Activated CD8-positive, alpha-beta memory T cell treated with anti-CD3 and anti-CD28 coated beads for 36 hours (primary cell): ENCODE measurements around the gene GABRR3. TPM values are rescaled to one million over a fixed set of nuclear protein-coding genes. Genes with fewer than 3 reads are reported as not detected.

Source experiments
- CTCF ChIA-PET: fragments of 350-600 bp; sonication (Branson Sonifier 250); formaldehyde crosslinking; loops from one replicate; lab custom pipeline; 2021; ENCODE audit warnings: antibody characterized with exemption; lab: Charles Lee
- POLR2A ChIA-PET: fragments of 350-600 bp; sonication (Branson Sonifier 250); formaldehyde crosslinking; loops from one replicate; lab custom pipeline; 2021; ENCODE audit warnings: antibody characterized with exemption; lab: Charles Lee
- total RNA-seq, 2 experiments: library from RNA; stranded (reverse); gene quantifications; one replicate each; pipeline ENCODE4 v1.2.3, GENCODE V29; 2021

Gene GABRR3
- total RNA-seq, result not detected

- ChIA-PET POLR2A (no interaction called here), CTCF (no interaction called here)
Observed at GRCh38 chr3:98035208-98035607, at the start of gene GABRR3. TSS of gene GABRR3 (minus strand) at chr3:98035315. CDS start at chr3:98034987, 328 bp downstream.

DNA sequence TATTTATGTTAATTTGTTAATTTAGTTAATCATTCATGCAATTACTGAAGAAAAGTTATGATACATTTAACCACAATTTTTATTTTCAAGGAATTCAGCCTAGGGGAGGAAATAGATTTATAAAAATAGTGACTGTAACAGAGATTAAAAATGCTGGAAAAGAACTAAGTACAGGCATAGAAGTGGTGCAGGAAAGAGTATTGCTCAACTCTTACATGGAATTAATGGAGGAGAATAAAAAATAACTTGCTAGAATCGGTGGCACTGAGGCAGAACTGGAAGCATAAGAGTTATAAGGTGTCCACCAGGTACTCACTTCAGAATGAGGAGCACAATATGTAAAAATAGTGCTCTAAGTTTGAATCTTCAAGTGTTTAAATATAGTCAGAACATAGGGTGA lies 38.4 kb upstream of the GABRR3 start:
- ChIA-PET POLR2A (no interaction called here), CTCF (no interaction called here)

GRCh38 chr3:98070840-98071239 lies 35.7 kb upstream of the GABRR3 start:
- ChIA-PET POLR2A (no interaction called here), CTCF (no interaction called here)

- ChIA-PET POLR2A (no interaction called here), CTCF (no interaction called here)
Observed at GRCh38 chr3:98068824-98069223, 33.7 kb upstream of the GABRR3 start.

- CTCF ChIA-PET, result no interaction called here
- POLR2A ChIA-PET, result no interaction called here
Observed at GRCh38 chr3:98058244-98058960, 23.3 kb upstream of the GABRR3 start.

GRCh38 chr3:98057631-98058030 lies 22.5 kb upstream of the GABRR3 start:
- ChIA-PET POLR2A (no interaction called here), CTCF (no interaction called here)

DNA sequence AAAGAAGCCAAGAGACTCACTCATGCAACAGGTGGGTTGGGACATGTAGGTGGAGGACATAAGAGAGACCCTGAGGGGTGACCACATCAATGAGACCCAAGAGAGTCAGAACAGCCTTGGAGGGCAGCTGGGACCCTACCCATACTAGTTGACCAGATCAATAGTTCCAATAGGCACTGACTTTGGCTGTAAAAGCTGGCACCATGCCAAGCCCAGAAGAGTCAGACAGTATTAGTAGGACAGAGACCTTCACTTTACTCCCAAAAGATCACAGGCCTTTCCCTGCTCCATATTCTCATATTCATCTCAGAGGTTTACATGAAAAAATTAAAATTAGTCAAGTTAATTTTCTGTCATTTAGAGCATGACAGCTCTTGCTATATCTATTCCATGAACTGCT lies 20.9 kb upstream of the GABRR3 start:
- ChIA-PET CTCF (no interaction called here), POLR2A (no interaction called here)

GRCh38 chr3:98049271-98049670 lies 14.2 kb upstream of the GABRR3 start:
- CTCF ChIA-PET, result no interaction called here
- POLR2A ChIA-PET, result no interaction called here

GRCh38 chr3:98048586-98048985 lies 13.5 kb upstream of the GABRR3 start:
- ChIA-PET POLR2A (no interaction called here), CTCF (interaction anchor here (1.5 kb wide), 1 partner anchor 9 kb away, joined by 5 read pairs; no protein-coding TSS in a partner anchor)

DNA sequence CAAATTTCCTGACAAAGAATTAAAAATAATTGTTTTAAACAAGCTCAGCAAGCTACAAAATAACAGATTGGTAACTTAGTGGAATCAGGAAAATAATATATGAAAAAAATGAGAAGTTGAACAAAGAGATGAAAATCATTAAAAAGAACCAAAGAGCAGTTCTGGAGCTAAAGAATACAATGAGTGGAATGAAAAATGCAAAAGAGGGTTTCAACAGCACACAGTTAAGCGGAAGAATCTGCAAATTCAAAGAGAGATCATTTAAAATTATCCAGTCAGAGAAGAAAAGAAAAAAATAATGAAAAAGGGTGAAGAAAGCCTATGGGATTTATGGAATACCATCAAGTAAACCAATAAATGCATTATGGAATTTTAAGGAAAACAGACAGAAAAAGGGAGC lies 6.2 kb upstream of the GABRR3 start:
- ChIA-PET CTCF (no interaction called here), POLR2A (interaction anchor here (0.7 kb wide), 1 partner anchor 298 kb away, joined by 3 read pairs; no protein-coding TSS in a partner anchor)

DNA sequence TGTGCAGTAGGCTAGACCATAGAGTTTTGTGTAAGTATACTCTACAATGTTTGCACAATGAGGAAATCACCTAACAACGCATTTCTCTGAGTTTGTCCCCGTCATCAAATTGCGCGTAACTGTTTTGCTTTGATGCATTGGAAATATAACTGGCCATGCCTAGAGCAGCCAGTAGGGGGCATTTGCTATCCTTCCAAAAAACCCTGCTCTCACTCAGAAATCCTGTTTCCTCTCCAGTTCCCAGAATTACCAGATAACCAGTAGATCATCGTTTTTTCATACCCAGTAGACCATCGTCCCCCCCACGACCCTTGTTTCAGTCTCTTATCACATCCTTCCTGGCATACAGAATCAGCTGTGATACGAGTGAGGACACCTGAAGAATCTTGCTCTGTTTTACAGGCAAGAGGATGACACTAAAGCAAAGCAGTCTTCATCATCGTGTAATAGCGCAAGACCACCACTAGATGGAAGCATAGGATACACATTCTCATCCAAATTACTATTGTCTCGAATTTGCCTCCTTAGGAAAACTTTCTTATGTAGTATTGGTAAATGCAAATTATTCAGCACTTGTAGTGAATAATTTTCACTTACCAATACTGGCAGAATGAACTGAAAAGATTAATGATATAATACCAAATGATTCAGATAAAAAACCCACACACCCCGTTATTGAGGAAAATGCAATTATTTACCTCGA lies 4.4 kb upstream of the GABRR3 start:
- POLR2A ChIA-PET, result no interaction called here
- CTCF ChIA-PET, result interaction anchor here (0.8 to 3.0 kb wide), 7 partner anchors 9 to 774 kb away, joined by 3 to 17 read pairs (median 4); no protein-coding TSS in a partner anchor

DNA sequence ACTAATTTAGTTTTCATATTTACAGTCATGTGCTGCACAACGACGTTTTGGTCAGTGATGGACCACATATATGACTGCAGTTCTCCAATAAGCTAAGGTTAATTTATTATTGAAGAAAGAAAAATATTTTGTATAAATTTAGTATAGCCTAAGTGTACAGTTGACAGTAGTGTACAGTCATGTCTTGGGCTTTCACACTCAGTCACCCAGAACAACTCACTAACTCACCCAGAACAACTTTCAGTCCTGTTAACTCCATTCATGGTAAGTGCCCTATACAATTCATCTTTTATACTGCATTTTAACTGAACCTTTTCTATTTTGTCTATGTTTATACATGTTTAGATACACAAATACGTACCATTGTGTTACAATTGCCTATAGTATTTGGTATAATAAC lies 3.8 kb upstream of the GABRR3 start:
- POLR2A ChIA-PET, result no interaction called here

DNA sequence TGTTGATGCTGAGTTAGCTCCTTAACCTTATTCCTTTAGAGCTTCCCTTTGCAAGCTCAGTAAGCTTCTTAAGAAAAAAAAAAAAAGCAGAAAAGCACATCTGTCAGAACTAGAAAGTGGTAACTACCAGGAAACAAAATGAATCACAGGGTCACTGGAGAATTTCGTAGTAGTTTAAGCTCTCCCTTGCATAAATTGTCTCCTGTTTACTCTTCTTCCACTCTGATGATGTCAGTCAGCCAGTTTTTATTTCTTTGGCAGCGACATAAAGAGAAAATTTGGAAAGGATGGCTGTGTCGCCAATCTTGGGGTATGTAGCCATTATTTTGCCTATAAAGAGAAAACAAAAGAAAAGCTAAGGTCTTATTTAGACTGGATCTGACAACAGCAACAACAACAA lies 3.2 kb upstream of the GABRR3 start:
- CTCF ChIA-PET, result interaction anchor here (0.8 to 3.0 kb wide), 5 partner anchors 57 to 775 kb away, joined by 3 to 17 read pairs (median 4); no protein-coding TSS in a partner anchor

More for the DNA sequence above, 3.8 kb upstream of the GABRR3 start:
- CTCF ChIA-PET, result interaction anchor here (0.8 to 3.0 kb wide), 7 partner anchors 9 to 775 kb away, joined by 3 to 17 read pairs (median 4); no protein-coding TSS in a partner anchor

GRCh38 chr3:98034486-98034885 lies 629 bp downstream of the GABRR3 start:
- ChIA-PET CTCF (no interaction called here), POLR2A (no interaction called here)

More for the DNA sequence above, 3.2 kb upstream of the GABRR3 start:
- POLR2A ChIA-PET, result interaction anchor here (0.7 kb wide), 1 partner anchor 11 kb away, joined by 5 read pairs; no protein-coding TSS in a partner anchor

- POLR2A ChIA-PET, result no interaction called here
- CTCF ChIA-PET, result no interaction called here
Observed at GRCh38 chr3:98034036-98034435, 1.1 kb downstream of the GABRR3 start.

- POLR2A ChIA-PET, result no interaction called here
- CTCF ChIA-PET, result interaction anchor here (0.8 kb wide), 1 partner anchor 499 kb away, joined by 3 read pairs; no protein-coding TSS in a partner anchor
Observed at GRCh38 chr3:98032904-98033303, 2.2 kb downstream of the GABRR3 start.

DNA sequence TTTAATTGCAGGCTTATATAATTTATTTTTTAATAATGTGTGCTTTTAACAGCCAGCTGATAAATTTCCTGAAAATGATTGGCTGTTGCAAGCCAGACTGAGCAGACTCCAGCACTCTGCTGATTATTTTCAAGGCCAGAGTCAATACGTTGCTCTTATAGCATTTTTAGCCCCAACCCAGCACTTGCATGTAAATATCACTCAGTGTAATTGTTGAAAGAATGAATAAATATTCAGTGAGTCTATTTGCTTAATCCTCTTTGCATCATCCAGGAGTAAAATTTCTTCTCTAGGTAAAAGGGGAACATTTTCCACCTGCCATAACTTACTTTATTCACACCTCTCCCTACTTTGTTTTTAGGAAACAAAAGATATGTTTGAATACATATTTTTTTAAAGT lies 2.9 kb downstream of the GABRR3 start:
- POLR2A ChIA-PET, result no interaction called here
- CTCF ChIA-PET, result no interaction called here

GRCh38 chr3:98029083-98029482 lies 6.0 kb downstream of the GABRR3 start:
- ChIA-PET POLR2A (no interaction called here), CTCF (no interaction called here)

DNA sequence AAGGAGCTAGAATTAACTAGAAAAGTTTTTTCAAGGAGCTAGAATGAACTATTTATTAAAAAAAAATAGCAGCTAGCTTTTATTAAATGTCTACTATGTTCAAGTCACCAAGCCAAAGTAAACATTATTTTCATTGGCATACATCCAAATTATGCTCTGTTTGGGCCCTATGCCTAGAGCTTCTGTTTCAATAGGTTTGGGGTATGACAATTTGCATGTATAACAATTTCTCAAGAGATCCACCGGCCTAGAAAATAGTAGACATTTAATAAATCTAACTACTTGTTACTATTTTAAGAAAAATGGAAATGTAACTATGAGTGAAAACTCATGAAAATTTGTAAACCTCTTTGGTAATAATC lies 8.0 kb downstream of the GABRR3 start:
- POLR2A ChIA-PET, result interaction anchor here (0.6 kb wide), 1 partner anchor 11 kb away, joined by 5 read pairs; no protein-coding TSS in a partner anchor
- CTCF ChIA-PET, result interaction anchor here (0.6 kb wide), 1 partner anchor 68 kb away, joined by 3 read pairs; no protein-coding TSS in a partner anchor

DNA sequence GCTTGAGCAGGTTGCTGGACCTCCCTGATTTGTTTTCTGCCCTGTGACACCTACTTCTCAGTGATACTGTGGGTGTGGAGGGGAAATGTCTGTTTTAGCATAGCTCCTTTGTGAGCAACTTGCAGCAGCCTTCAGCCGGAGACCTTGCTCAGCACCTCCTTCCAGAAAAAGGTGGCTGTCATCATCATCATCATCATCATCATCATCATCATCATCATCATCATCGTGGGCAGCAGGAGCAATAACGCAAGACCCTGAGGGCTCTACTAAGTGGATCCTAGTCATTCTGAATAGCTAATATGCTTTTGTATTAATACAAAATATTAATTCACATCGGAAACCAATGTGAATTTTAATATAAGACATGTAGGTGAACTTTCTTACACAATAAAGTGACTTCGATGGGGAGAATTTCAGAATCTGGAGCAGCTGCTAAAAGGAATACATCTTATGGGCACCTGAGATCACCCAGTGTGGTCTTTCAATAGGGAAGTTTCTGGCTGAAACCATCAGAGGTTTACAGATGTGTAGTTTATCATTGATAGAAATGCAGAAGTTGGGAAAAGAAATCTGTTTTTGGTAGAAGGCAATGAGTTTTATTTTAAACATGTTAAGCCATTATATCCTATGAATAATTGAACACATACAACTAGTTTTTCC lies 8.6 kb downstream of the GABRR3 start:
- POLR2A ChIA-PET, result interaction anchor here (0.6 kb wide), 1 partner anchor 11 kb away, joined by 5 read pairs; no protein-coding TSS in a partner anchor
- CTCF ChIA-PET, result interaction anchor here (0.6 kb wide), 1 partner anchor 68 kb away, joined by 3 read pairs; no protein-coding TSS in a partner anchor
